AG09319 (cell line): Measurements from ENCODE around the gene PRR36.
A peak's percentile ranks its signal among the peaks of the same experiment; 100 is the strongest.

Source experiments
- DNase-seq: peaks from one replicate; pipeline ENCODE4 v3.0.0-alpha.2; 2010; ENCODE audit warnings: low read depth; ENCODE audit errors: extremely low read depth
- CTCF ChIP-seq: IDR thresholded peaks from 2 replicates; pipeline ENCODE4 v1.5.1; 2011; ENCODE audit warnings: low read depth, mild to moderate bottlenecking, inconsistent platforms, low read length, moderate library complexity

PRR36 gene

GRCh38 chr19:7830823-7831222, 43.4 kb downstream of the PRR36 start:
- DNase-seq = no peak
- no peak for TF ChIP-seq CTCF

- DNase-seq = no peak
These were observed 43.9 kb downstream of the PRR36 start for GRCh38 chr19:7830272-7830771.

GRCh38 chr19:7829561-7830271, 44.5 kb downstream of the PRR36 start, which contains the start of gene EVI5L:
TSS of gene EVI5L (plus strand) at chr19:7830218. CDS start at chr19:7846543, 16,325 bp downstream.
- peak; percentile 100 for DNase-seq
- TF ChIP-seq CTCF = no peak

More at GRCh38 chr19:7830272-7830771, 43.9 kb downstream of the PRR36 start:
- TF ChIP-seq CTCF = no peak

GRCh38 chr19:7829166-7829520, 45.0 kb downstream of the PRR36 start:
- no peak for TF ChIP-seq CTCF
- no peak for DNase-seq

- no peak for DNase-seq
- no peak for TF ChIP-seq CTCF
These were observed 50.4 kb downstream of the PRR36 start for GRCh38 chr19:7823686-7824301.

GRCh38 chr19:7822910-7823515, 51.2 kb downstream of the PRR36 start:
- no peak for TF ChIP-seq CTCF
- no peak for DNase-seq

GRCh38 chr19:7820588-7820987, 53.6 kb downstream of the PRR36 start:
- TF ChIP-seq CTCF = no peak

More at GRCh38 chr19:7820588-7820987, 53.6 kb downstream of the PRR36 start:
- DNase-seq = no peak
